ENCODE measurements around the gene LPP. TPM values are rescaled to one million over a fixed set of nuclear protein-coding genes. Genes with fewer than 3 reads are reported as not detected.

Gene LPP
- total RNA-seq, 1 donor from 2014 or later, result 97.4 TPM

GRCh38 chr3:188624828-188625227 is 470.9 kb downstream of the LPP start:
- Histone ChIP-seq H3K4me1 (peaks cover 26% of the 10 kb centered on the region), H3K9me3 (replicated peaks) (no peaks in the 10 kb centered on the region), H3K36me3 (no peaks in the 10 kb centered on the region), H3K27ac (replicated peaks) (peak overlapping the region; percentile 72), H3K4me3 (no peak overlapping the region), H3K27me3 (ENCODE audit: low read depth) (no peaks in the 10 kb centered on the region)
- TF ChIP-seq, protein P1, sequence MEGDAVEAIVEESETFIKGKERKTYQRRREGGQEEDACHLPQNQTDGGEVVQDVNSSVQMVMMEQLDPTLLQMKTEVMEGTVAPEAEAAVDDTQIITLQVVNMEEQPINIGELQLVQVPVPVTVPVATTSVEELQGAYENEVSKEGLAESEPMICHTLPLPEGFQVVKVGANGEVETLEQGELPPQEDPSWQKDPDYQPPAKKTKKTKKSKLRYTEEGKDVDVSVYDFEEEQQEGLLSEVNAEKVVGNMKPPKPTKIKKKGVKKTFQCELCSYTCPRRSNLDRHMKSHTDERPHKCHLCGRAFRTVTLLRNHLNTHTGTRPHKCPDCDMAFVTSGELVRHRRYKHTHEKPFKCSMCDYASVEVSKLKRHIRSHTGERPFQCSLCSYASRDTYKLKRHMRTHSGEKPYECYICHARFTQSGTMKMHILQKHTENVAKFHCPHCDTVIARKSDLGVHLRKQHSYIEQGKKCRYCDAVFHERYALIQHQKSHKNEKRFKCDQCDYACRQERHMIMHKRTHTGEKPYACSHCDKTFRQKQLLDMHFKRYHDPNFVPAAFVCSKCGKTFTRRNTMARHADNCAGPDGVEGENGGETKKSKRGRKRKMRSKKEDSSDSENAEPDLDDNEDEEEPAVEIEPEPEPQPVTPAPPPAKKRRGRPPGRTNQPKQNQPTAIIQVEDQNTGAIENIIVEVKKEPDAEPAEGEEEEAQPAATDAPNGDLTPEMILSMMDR (IDR thresholded peaks at IDR 0.05; ENCODE audit: borderline replicate concordance), result no peak
- intact Hi-C loops (cut with micrococcal nuclease), result no loop called here
- DNase-seq, result no peak

DNA sequence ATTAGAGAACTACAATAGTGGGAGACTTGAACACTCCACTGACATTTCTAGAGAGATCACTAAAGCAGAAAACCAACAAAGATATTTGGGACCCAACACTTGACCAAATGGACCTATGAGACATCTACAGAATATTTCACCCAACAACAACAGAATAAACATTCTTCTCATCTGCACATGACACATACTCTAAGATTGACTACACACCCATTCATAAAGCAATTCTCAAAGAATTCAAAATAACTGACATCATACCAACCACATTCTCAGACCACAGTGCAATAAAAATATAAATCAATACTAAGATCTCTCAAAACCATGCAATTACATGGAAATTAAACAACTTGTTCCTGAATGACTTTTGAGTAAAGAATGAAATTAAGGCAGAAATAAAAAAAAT is 473.7 kb downstream of the LPP start:
- TF ChIP-seq, protein P1 (IDR thresholded peaks at IDR 0.05; ENCODE audit: borderline replicate concordance), result no peak
- Histone ChIP-seq H3K27ac (replicated peaks) (no peak overlapping the region), H3K9me3 (replicated peaks) (peaks cover 4% of the 10 kb centered on the region), H3K36me3 (no peaks in the 10 kb centered on the region), H3K27me3 (ENCODE audit: low read depth) (no peaks in the 10 kb centered on the region), H3K4me1 (peaks cover 27% of the 10 kb centered on the region), H3K4me3 (no peak overlapping the region)
- DNase-seq, result no peak
- intact Hi-C loops (cut with micrococcal nuclease), result no loop called here

GRCh38 chr3:188631291-188632010 is 477.5 kb downstream of the LPP start:
- no peaks in the 10 kb centered on the region for H3K36me3 ChIP-seq
- H3K9me3 ChIP-seq (replicated peaks), result peaks cover 4% of the 10 kb centered on the region
- no peaks in the 10 kb centered on the region for H3K27me3 ChIP-seq (ENCODE audit: low read depth)
- DNase-seq, result no peak
- TF ChIP-seq, protein P1 (IDR thresholded peaks at IDR 0.05; ENCODE audit: borderline replicate concordance), result no peak
- intact Hi-C loops (cut with micrococcal nuclease), result no loop called here
- no peak overlapping the region for H3K27ac ChIP-seq (replicated peaks)
- no peak overlapping the region for H3K4me3 ChIP-seq
- peaks cover 28% of the 10 kb centered on the region for H3K4me1 ChIP-seq

GRCh38 chr3:188633206-188633605 is 479.2 kb downstream of the LPP start:
- Histone ChIP-seq H3K27me3 (ENCODE audit: low read depth) (no peaks in the 10 kb centered on the region), H3K4me1 (peaks cover 25% of the 10 kb centered on the region), H3K36me3 (no peaks in the 10 kb centered on the region), H3K27ac (replicated peaks) (peak overlapping the region; percentile 25), H3K9me3 (replicated peaks) (peaks cover 4% of the 10 kb centered on the region), H3K4me3 (no peak overlapping the region)
- no peak for DNase-seq
- intact Hi-C loops (cut with micrococcal nuclease), result no loop called here
- TF ChIP-seq, protein P1 (IDR thresholded peaks at IDR 0.05; ENCODE audit: borderline replicate concordance), result no peak

GRCh38 chr3:188634285-188634684 is 480.3 kb downstream of the LPP start:
- Histone ChIP-seq H3K36me3 (no peaks in the 10 kb centered on the region), H3K9me3 (replicated peaks) (peaks cover 4% of the 10 kb centered on the region), H3K27ac (replicated peaks) (no peak overlapping the region), H3K27me3 (ENCODE audit: low read depth) (no peaks in the 10 kb centered on the region), H3K4me3 (no peak overlapping the region), H3K4me1 (peaks cover 25% of the 10 kb centered on the region)
- intact Hi-C loops (cut with micrococcal nuclease), result no loop called here
- no peak for DNase-seq
- TF ChIP-seq, protein P1 (IDR thresholded peaks at IDR 0.05; ENCODE audit: borderline replicate concordance), result no peak
